COLO668 (cell line): ENCODE measurements around the gene FIZ1.

ENCODE experiments used
- DNase-seq: peaks from one replicate; lab custom pipeline; 2025; ENCODE audit not compliant: unreplicated experiment; lab: John Stamatoyannopoulos, UW

Gene FIZ1

GRCh38 chr19:55613930-55614710, 14.8 kb upstream of the FIZ1 start:
- DNase-seq, result no peak

GRCh38 chr19:55613396-55613795, 14.1 kb upstream of the FIZ1 start:
- DNase-seq, result no peak

- no peak for DNase-seq
These were observed 12.8 kb upstream of the FIZ1 start for GRCh38 chr19:55611983-55612645.

GRCh38 chr19:55611300-55611982, 12.1 kb upstream of the FIZ1 start:
- DNase-seq, result no peak

GRCh38 chr19:55609326-55609725, 10.0 kb upstream of the FIZ1 start:
- no peak for DNase-seq

- no peak for DNase-seq
These were observed 7.5 kb upstream of the FIZ1 start for GRCh38 chr19:55606817-55607216.

GRCh38 chr19:55606471-55606787, 7.1 kb upstream of the FIZ1 start:
- no peak for DNase-seq

GRCh38 chr19:55605637-55606470, 6.5 kb upstream of the FIZ1 start, which contains the start of gene ZNF865:
Gene ZNF865 (plus strand): TSS chr19:55605647. CDS start chr19:55613619, 7,972 bp downstream.
- DNase-seq, result peak; percentile 75

GRCh38 chr19:55605207-55605636, 5.9 kb upstream of the FIZ1 start:
- DNase-seq, result peak; percentile 98

- DNase-seq, result no peak
These were observed 4.4 kb upstream of the FIZ1 start for GRCh38 chr19:55603581-55604292.

GRCh38 chr19:55603115-55603514, 3.8 kb upstream of the FIZ1 start:
- DNase-seq, result no peak

- DNase-seq, result no peak
These were observed 3.0 kb upstream of the FIZ1 start for GRCh38 chr19:55602104-55603001.

- DNase-seq, result no peak
These were observed 1.8 kb upstream of the FIZ1 start for GRCh38 chr19:55601084-55601483.

- DNase-seq, result no peak
These were observed 1.3 kb upstream of the FIZ1 start for GRCh38 chr19:55600662-55601028.

- peak; percentile 92 for DNase-seq
These were observed 735 bp upstream of the FIZ1 start, which contains the start of gene ZNF524 for GRCh38 chr19:55599842-55600661. Gene ZNF524 (plus strand): TSS chr19:55600288. CDS start chr19:55602113, 1,825 bp downstream.

GRCh38 chr19:55598719-55599467, 424 bp downstream of the FIZ1 start:
- peak; percentile 85 for DNase-seq

GRCh38 chr19:55598034-55598433, 1.3 kb downstream of the FIZ1 start:
- no peak for DNase-seq

- DNase-seq, result no peak
These were observed 1.8 kb downstream of the FIZ1 start for GRCh38 chr19:55597501-55597921.
